Esophagus squamous epithelium (tissue), 4 donors: ENCODE results near the gene IGFBP3.

Source experiments
- POLR2A ChIP-seq, 4 donors: fragments of 450-650 bp; IDR thresholded peaks; one replicate each; pipeline ENCODE4 v1.6.1; 2017; ENCODE audit warnings: antibody characterized with exemption in 4 of 4, mild to moderate bottlenecking in 4 of 4, moderate library complexity in 3 of 4
- TF ChIP-seq, protein P1 (sequence below), 6 experiments: fragments of 450-650 bp in 4 of 6; fragments of 200-600 bp in 2 of 6; sonication (generic) in 2 of 6; IDR thresholded peaks; one replicate each; pipeline ENCODE4 v1.5.1; 2016 to 2019; ENCODE audit warnings: antibody characterized with exemption in 6 of 6, mild to moderate bottlenecking in 4 of 6, moderate library complexity in 4 of 6

DNA sequence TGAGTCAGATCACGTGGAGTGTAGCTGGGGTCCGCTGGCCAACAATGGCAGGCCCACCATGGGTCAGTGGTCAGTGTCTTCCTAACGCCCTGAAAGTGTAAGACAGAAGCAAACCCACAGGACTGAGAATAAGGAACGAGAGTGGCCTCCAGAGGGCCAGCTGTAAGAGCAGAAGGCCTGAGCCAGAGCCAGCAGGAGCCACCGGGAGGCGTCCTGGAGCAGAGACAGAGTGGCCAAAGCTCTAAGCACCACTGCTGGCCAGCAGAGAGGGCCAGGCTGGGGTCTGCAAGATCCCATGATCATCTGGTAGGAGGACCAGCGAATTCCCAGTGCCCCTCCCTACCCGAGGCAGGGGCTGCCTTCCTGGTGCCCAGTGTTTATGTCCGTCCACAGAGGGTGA, 57.4 kb downstream of the IGFBP3 start:
- TF ChIP-seq, protein P1, sequence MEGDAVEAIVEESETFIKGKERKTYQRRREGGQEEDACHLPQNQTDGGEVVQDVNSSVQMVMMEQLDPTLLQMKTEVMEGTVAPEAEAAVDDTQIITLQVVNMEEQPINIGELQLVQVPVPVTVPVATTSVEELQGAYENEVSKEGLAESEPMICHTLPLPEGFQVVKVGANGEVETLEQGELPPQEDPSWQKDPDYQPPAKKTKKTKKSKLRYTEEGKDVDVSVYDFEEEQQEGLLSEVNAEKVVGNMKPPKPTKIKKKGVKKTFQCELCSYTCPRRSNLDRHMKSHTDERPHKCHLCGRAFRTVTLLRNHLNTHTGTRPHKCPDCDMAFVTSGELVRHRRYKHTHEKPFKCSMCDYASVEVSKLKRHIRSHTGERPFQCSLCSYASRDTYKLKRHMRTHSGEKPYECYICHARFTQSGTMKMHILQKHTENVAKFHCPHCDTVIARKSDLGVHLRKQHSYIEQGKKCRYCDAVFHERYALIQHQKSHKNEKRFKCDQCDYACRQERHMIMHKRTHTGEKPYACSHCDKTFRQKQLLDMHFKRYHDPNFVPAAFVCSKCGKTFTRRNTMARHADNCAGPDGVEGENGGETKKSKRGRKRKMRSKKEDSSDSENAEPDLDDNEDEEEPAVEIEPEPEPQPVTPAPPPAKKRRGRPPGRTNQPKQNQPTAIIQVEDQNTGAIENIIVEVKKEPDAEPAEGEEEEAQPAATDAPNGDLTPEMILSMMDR (IDR thresholded peaks at IDR 0.05) = no peak
- TF ChIP-seq POLR2A (IDR thresholded peaks at IDR 0.05) = no peak
